K562 (cell line): Measurements from ENCODE around the gene SLC7A6OS. TPM values are rescaled to one million over a fixed set of nuclear protein-coding genes. Genes with fewer than 3 reads are reported as not detected.

ENCODE experiments used
- ATAC-seq: fragments of 200-7000 bp; cut with Tn5 transposase; 3 replicates; pipeline ENCODE4 v1.9.1; 2020; ENCODE audit warnings: moderate library complexity
- BruUV-seq: library from RNA; stranded (reverse); fragments of 400-500 nt; replicated peaks from 2 replicates; lab custom pipeline; 2021; lab: Mats Ljungman, UMichigan
- CTCF ChIA-PET: fragments of 300-600 bp; formaldehyde crosslinking; extraction: SDS; loops from one replicate; lab custom pipeline; 2021; ENCODE audit warnings: low intra/inter-chr PET ratio; lab: Yijun Ruan, JAX
- POLR2A ChIA-PET: fragments of 300-600, 350-650 bp; sonication (Branson Sonifier 250); formaldehyde crosslinking; extraction: SDS; loops from one replicate; lab custom pipeline; 2021; ENCODE audit warnings: antibody characterized with exemption, inconsistent platforms; lab: Yijun Ruan, JAX
- DNase-seq, 4 experiments: peaks; one replicate each; pipeline versions ENCODE4 v3.0.0 to v3.0.0-alpha.2; 2011 to 2018; ENCODE audit warnings: low spot score in 3 of 4, mixed read lengths in 3 of 4; ENCODE audit errors: extremely low read depth in 1 of 4
- FAIRE-seq: peaks from 2 replicates; lab custom pipeline; 2011; peaks lifted over from hg19 to GRCh38; lab: Jason Lieb, UNC
- H2AFZ ChIP-seq: 2 replicates; pipeline ENCODE4 v1.6.0; 2011; ENCODE audit warnings: low read depth, low read length, control low read depth, inconsistent platforms
- H3K27ac ChIP-seq: fragments of 200-600 bp; 3 replicates; pipeline ENCODE4 v1.8.0; 2011; ENCODE audit warnings: low read depth, mild to moderate bottlenecking, control low read depth, inconsistent platforms, low read length, moderate library complexity, mixed read lengths; ENCODE audit errors: extremely low read depth
- H3K27me3 ChIP-seq, 2 experiments: fragments of 300-600 bp in 1 of 2; 2 replicates in 1 of 2; 3 replicates in 1 of 2; pipeline versions ENCODE4 v1.6.0 to v1.8.0; 2011; ENCODE audit warnings: inconsistent platforms in 2 of 2, low read length in 2 of 2, mild to moderate bottlenecking in 1 of 2, mixed read lengths in 1 of 2, moderate library complexity in 1 of 2; ENCODE audit not compliant: control insufficient read depth in 2 of 2, insufficient read depth in 2 of 2
- H3K36me3 ChIP-seq: fragments of 300-600 bp; 3 replicates; pipeline ENCODE4 v1.8.0; 2011; ENCODE audit warnings: mild to moderate bottlenecking, low read length, inconsistent platforms; ENCODE audit not compliant: control insufficient read depth, insufficient read depth
- H3K4me1 ChIP-seq, 2 experiments: fragments of 200-600 bp in 1 of 2; replicated peaks in 1 of 2; 2 replicates in 1 of 2; 3 replicates in 1 of 2; pipeline versions ENCODE4 v1.5.1 to v1.8.0; 2011; ENCODE audit warnings: inconsistent platforms in 2 of 2, low read length in 2 of 2, mild to moderate bottlenecking in 1 of 2, mixed read lengths in 1 of 2, moderate library complexity in 1 of 2; ENCODE audit not compliant: control insufficient read depth in 2 of 2, insufficient read depth in 2 of 2
- H3K4me2 ChIP-seq: 2 replicates; pipeline ENCODE4 v1.6.1; 2011; ENCODE audit warnings: low read length, control low read depth, inconsistent platforms, mixed read lengths; ENCODE audit not compliant: insufficient read depth
- H3K4me3 ChIP-seq: fragments of 200-600 bp; sonication (generic), shearing (Covaris generic); 2 replicates; pipeline ENCODE4 v1.5.1; 2016; ENCODE audit warnings: control low read depth, inconsistent platforms
- H3K79me2 ChIP-seq: fragments of 200-600 bp; 3 replicates; pipeline ENCODE4 v1.8.0; 2011; ENCODE audit warnings: low read length, inconsistent platforms; ENCODE audit not compliant: control insufficient read depth, insufficient read depth
- H3K9ac ChIP-seq, 2 experiments: 2 replicates each; pipeline versions ENCODE4 v1.6.0 to v1.6.1; 2011; ENCODE audit warnings: low read depth in 2 of 2, low read length in 2 of 2, control low read depth in 1 of 2, inconsistent platforms in 1 of 2, mild to moderate bottlenecking in 1 of 2, mixed read lengths in 1 of 2; ENCODE audit not compliant: insufficient read depth in 1 of 2
- H3K9me1 ChIP-seq: one replicate; pipeline ENCODE4 v1.6.0; 2011; ENCODE audit warnings: inconsistent platforms, mild to moderate bottlenecking, low read length, moderate library complexity; ENCODE audit not compliant: control insufficient read depth, insufficient read depth
- H3K9me3 ChIP-seq: replicated peaks from 2 replicates; pipeline ENCODE4 v1.5.1; 2011; ENCODE audit warnings: low read depth, low read length, inconsistent platforms; ENCODE audit not compliant: control insufficient read depth, insufficient read depth
- H4K20me1 ChIP-seq: replicated peaks from 2 replicates; pipeline ENCODE4 v1.6.1; 2011; ENCODE audit warnings: low read length, inconsistent platforms, mixed read lengths; ENCODE audit not compliant: control insufficient read depth, insufficient read depth
- BRD9 ChIP-seq: fragments of 450-650 bp; IDR thresholded peaks from 2 replicates; pipeline ENCODE4 v1.6.1; 2018; ENCODE audit warnings: low read depth; ENCODE audit not compliant: partially characterized antibody
- CBX1 ChIP-seq: sonication (generic); IDR thresholded peaks from 2 replicates; pipeline ENCODE4 v1.6.1; 2016; ENCODE audit warnings: antibody characterized with exemption, low read depth, mild to moderate bottlenecking
- CBX8 ChIP-seq: fragments of 200-600 bp; sonication (generic); IDR thresholded peaks from 2 replicates; pipeline ENCODE4 v1.6.1; 2012; ENCODE audit warnings: borderline replicate concordance, mixed run types, low read depth, mild to moderate bottlenecking, moderate library complexity, mixed read lengths, low read length, control low read depth, inconsistent platforms; ENCODE audit not compliant: poor library complexity, severe bottlenecking; ENCODE audit errors: extremely low read depth
- CHCHD3 ChIP-seq: fragments of 250-450 bp; sonication (Bioruptor Pico); IDR thresholded peaks from 2 replicates; pipeline ENCODE4 v2.1.2; 2022; ENCODE audit warnings: mild to moderate bottlenecking
- E4F1 ChIP-seq: fragments of 250-450 bp; sonication (Bioruptor Pico); IDR thresholded peaks from 2 replicates; pipeline ENCODE4 v1.5.0; 2021; ENCODE audit warnings: mild to moderate bottlenecking, borderline replicate concordance
- GMEB1 ChIP-seq: fragments of 250-450 bp; sonication (Bioruptor Pico); IDR thresholded peaks from 2 replicates; pipeline ENCODE4 v1.4.0; 2020; ENCODE audit warnings: mild to moderate bottlenecking
- MAFG ChIP-seq: fragments of 450-650 bp; conservative IDR thresholded peaks from 2 replicates; pipeline ENCODE4 v1.6.1; 2016; ENCODE audit warnings: missing genetic modification characterization, missing compliant biosample characterization
- MYNN ChIP-seq, 2 experiments: sonication (generic); formaldehyde crosslinking in 1 of 2; IDR thresholded peaks; 2 replicates each; pipeline versions ENCODE4 v1.5.0 to v1.6.1; 2016 to 2020; ENCODE audit warnings: antibody characterized with exemption in 1 of 2, missing genetic modification reagents in 1 of 2
- NFXL1 ChIP-seq: fragments of 450-650 bp; formaldehyde crosslinking; IDR thresholded peaks from 2 replicates; pipeline ENCODE4 v1.4.0; 2021; ENCODE audit warnings: mild to moderate bottlenecking
- POLR2B ChIP-seq: fragments of 450-650 bp; IDR thresholded peaks from 2 replicates; pipeline ENCODE4 v1.6.1; 2018; ENCODE audit warnings: low read depth; ENCODE audit not compliant: partially characterized antibody
- RREB1 ChIP-seq: fragments of 250-450 bp; sonication (Bioruptor Pico); IDR thresholded peaks from 2 replicates; pipeline ENCODE4 v1.4.0; 2020
- SMARCE1 ChIP-seq: fragments of 450-650 bp; IDR thresholded peaks from 2 replicates; pipeline ENCODE4 v1.7.1; 2016; ENCODE audit warnings: mild to moderate bottlenecking
- ZFP36 ChIP-seq: fragments of 150-350 bp; IDR thresholded peaks from 2 replicates; pipeline ENCODE4 v1.6.1; 2018; ENCODE audit warnings: low read length, low read depth; ENCODE audit not compliant: partially characterized antibody
- WGBS: fragments of 100-300 bp; shearing (Covaris generic); methylation state at CpG from one replicate; pipeline ENCODE4 v1.1.6; 2016; ENCODE audit warnings: low coverage, mixed read lengths; ENCODE audit not compliant: insufficient coverage; ENCODE audit errors: missing lambda C conversion rate; 5-methylcytosine and 5-hydroxymethylcytosine counted together
- in situ Hi-C: fragments of 300-500 bp; cut with MboI; formaldehyde crosslinking; loops from 4 replicates; pipeline ENCODE4 v1.15.0; 2018; ENCODE audit warnings: inconsistent platforms, mixed read lengths
- intact Hi-C: fragments of 100-400 bp; cut with micrococcal nuclease; formaldehyde crosslinking; loops from 2 replicates; pipeline ENCODE4 v1.14.2; 2022
- polyA plus RNA-seq, 8 experiments: library from polyadenylated mRNA; depleted of rRNA in 4 of 8; stranded (reverse) in 5 of 8; unstranded in 3 of 8; fragments of >200 nt; fragmentation: Nextera tagmentation in 2 of 8; fragmentation: Illumina TruSeq in 1 of 8; extraction: Ambion mirVana in 2 of 8; extraction: Trizol in 1 of 8; gene quantifications; 2 replicates each; pipeline versions ENCODE4 v1.2.1 to v1.2.3, GENCODE V29; 2011 to 2014; ENCODE audit warnings: inconsistent platforms in 1 of 8, missing spikeins in 1 of 8
- total RNA-seq, 7 experiments: library from RNA; depleted of rRNA in 6 of 7; stranded (reverse); fragments of >200 nt in 6 of 7; fragmentation: Illumina TruSeq in 2 of 7; extraction: Trizol in 2 of 7; gene quantifications; 2 replicates each; pipeline versions ENCODE4 v1.2.1 to v1.2.3, GENCODE V29; 2011 to 2021; ENCODE audit warnings: low replicate concordance in 1 of 7

Gene SLC7A6OS
- total and polyA plus RNA-seq, 9 of the 15 experiments (the other 6 are each of a cell fraction or from before 2014, with no cell fraction given) = 2.7 to 23.6 (median 17.2) TPM

- FAIRE-seq = no peak
- POLR2A ChIA-PET = interaction anchor here (0.9 to 3.0 kb wide), 7 partner anchors 8 to 24 kb away, joined by 3 to 27 read pairs (median 6); partner anchors contain the start of gene SLC7A6
- Histone ChIP-seq H3K27me3 (no peaks in the 10 kb centered on the region), H3K9me3 (no peaks in the 10 kb centered on the region), H3K9me1 (no peaks in the 10 kb centered on the region), H3K79me2 (peaks cover 32% of the 10 kb centered on the region), H3K36me3 (peaks cover 76% of the 10 kb centered on the region), H2AFZ (no peak overlapping the region), H3K4me1 (peaks cover 14 to 34% of the 10 kb centered on the region in 2 experiments), H3K9ac (no peak overlapping the region; a peak in 1 of 4 replicates), H3K4me3 (no peak overlapping the region), H3K27ac (0 out of 3 replicates have a peak overlapping the region, but pooled peaks have one; percentile 16), H4K20me1 (peaks cover 7% of the 10 kb centered on the region; the same call in 1 of the 2 replicates), H3K4me2 (no peak overlapping the region)
- in situ Hi-C loops (no loop called here), intact Hi-C loops (no loop called here)
- BruUV-seq = no TSS peak
- CTCF ChIA-PET = no interaction called here
- WGBS = 36% methylated on average over 1 of the region's 1 CpG
- no peak for DNase-seq
- no peak for ATAC-seq
- TF ChIP-seq SMARCE1 (no peak), POLR2B (no peak), CBX1 (no peak), CHCHD3 (no peak), NFXL1 (CRISPR knock-in tag) (no peak), E4F1 (CRISPR knock-in tag) (no peak), RREB1 (CRISPR knock-in tag) (no peak), MYNN (IDR thresholded peaks at IDR 0.05) (no peak), MYNN (CRISPR knock-in tag; IDR thresholded peaks at IDR 0.05) (no peak), BRD9 (no peak), GMEB1 (CRISPR knock-in tag) (no peak), MAFG (tag) (no peak), CBX8 (no peak), ZFP36 (no peak)
These were observed 22.5 kb downstream of the SLC7A6OS start for GRCh38 chr16:68288252-68288650.
